Measurements from ENCODE around the gene TRIM17. TPM values are rescaled to one million over a fixed set of nuclear protein-coding genes. Genes with fewer than 3 reads are reported as not detected.
A peak's percentile ranks its signal among the peaks of the same experiment; 100 is the strongest.

The TRIM17 gene
- total RNA-seq, 1 experiment from 2014 or later = not detected

- Histone ChIP-seq H3K79me2 (ENCODE audit: low read length) (peaks cover 5% of the 10 kb centered on the region), H3K27ac (ENCODE audit: low read length) (no peak overlapping the region), H3F3A (ENCODE audit: low read length, unreplicated experiment) (no peaks in the 10 kb centered on the region), H3K36me3 (ENCODE audit: low read depth, low read length) (peaks cover 42% of the 10 kb centered on the region; the same call in 1 of the 2 replicates), H4K20me1 (ENCODE audit: low read length) (0 out of 2 replicates have a peak, but pooled peaks cover 2% of the 10 kb centered on the region), H3K9ac (ENCODE audit: low read length) (no peak overlapping the region), H3K27me3 (ENCODE audit: low read length) (no peaks in the 10 kb centered on the region), H2AFZ (ENCODE audit: low read length) (no peak overlapping the region), H3K4me2 (ENCODE audit: low read length) (no peak overlapping the region), H3K4me1 (ENCODE audit: insufficient read depth, low read length) (no peaks in the 10 kb centered on the region), H3K9me3 (ENCODE audit: low read length) (no peaks in the 10 kb centered on the region), H3K4me3 (ENCODE audit: low read length) (no peak overlapping the region), H3K9me2 (replicated peaks; ENCODE audit: low read length) (no peaks in the 10 kb centered on the region)
- ATAC-seq = peak; percentile 10
- ChIA-PET CTCF (no interaction called here), POLR2A (ENCODE audit: unreplicated experiment) (no interaction called here)
- TF ChIP-seq EZH2 (IDR thresholded peaks at IDR 0.05; ENCODE audit: low read length, unreplicated experiment) (no peak), EZH2phosphoT487 (IDR thresholded peaks at IDR 0.05; ENCODE audit: borderline replicate concordance, low read length) (no peak), CTCF (conservative IDR thresholded peaks at IDR 0.05; ENCODE audit: low read depth, low read length) (no peak)
- intact Hi-C loops (cut with micrococcal nuclease) = loop anchor here (5.0 kb wide), 1 partner anchor 63 kb away; a partner anchor contains a TSS
- no peak for DNase-seq
- BruUV-seq (replicated peaks) = TSS peak; percentile 11
Measured at GRCh38 chr1:228393811-228394570, 22.7 kb downstream of the TRIM17 start.

- H3K27ac ChIP-seq (ENCODE audit: low read length) = no peak overlapping the region
- BruUV-seq (replicated peaks) = no TSS peak
- TF ChIP-seq EZH2 (IDR thresholded peaks at IDR 0.05; ENCODE audit: low read length, unreplicated experiment) (no peak), CTCF (conservative IDR thresholded peaks at IDR 0.05; ENCODE audit: low read depth, low read length) (peak; percentile 70), EZH2phosphoT487 (IDR thresholded peaks at IDR 0.05; ENCODE audit: borderline replicate concordance, low read length) (no peak)
- no peaks in the 10 kb centered on the region for H3K9me2 ChIP-seq (replicated peaks; ENCODE audit: low read length)
- no peak overlapping the region for H3K9ac ChIP-seq (ENCODE audit: low read length)
- no peaks in the 10 kb centered on the region for H3K27me3 ChIP-seq (ENCODE audit: low read length)
- H3K36me3 ChIP-seq (ENCODE audit: low read depth, low read length) = peaks cover 42% of the 10 kb centered on the region; the same call in 1 of the 2 replicates
- no peaks in the 10 kb centered on the region for H4K20me1 ChIP-seq (ENCODE audit: low read length)
- H3K9me3 ChIP-seq (ENCODE audit: low read length) = no peaks in the 10 kb centered on the region
- no peaks in the 10 kb centered on the region for H3K79me2 ChIP-seq (ENCODE audit: low read length)
- no peaks in the 10 kb centered on the region for H3K4me1 ChIP-seq (ENCODE audit: insufficient read depth, low read length)
- no peak overlapping the region for H3K4me2 ChIP-seq (ENCODE audit: low read length)
- DNase-seq = peak; percentile 50
- no peak overlapping the region for H3K4me3 ChIP-seq (ENCODE audit: low read length)
- POLR2A ChIA-PET (ENCODE audit: unreplicated experiment) = no interaction called here
- CTCF ChIA-PET = interaction anchor here (0.5 kb wide), 1 partner anchor 13 kb away, joined by 3 read pairs; the partner anchor contains the start of gene TRIM11
- H2AFZ ChIP-seq (ENCODE audit: low read length) = no peak overlapping the region
- intact Hi-C loops (cut with micrococcal nuclease) = loop anchor here (5.0 kb wide), 1 partner anchor 64 kb away; a partner anchor contains a TSS
- ATAC-seq = peak; percentile 70
- H3F3A ChIP-seq (ENCODE audit: low read length, unreplicated experiment) = no peaks in the 10 kb centered on the region
Measured at GRCh38 chr1:228393268-228393701, 23.4 kb downstream of the TRIM17 start.

All from PC-3 (cell line).